ENCODE results near the gene CBR3. TPM values are rescaled to one million over a fixed set of nuclear protein-coding genes. Genes with fewer than 3 reads are reported as not detected.
A peak's percentile ranks its signal among the peaks of the same experiment; 100 is the strongest.
"Not testable (repeated sequence)": the region's sequence is repeated elsewhere in the genome, so short reads cannot be mapped to it uniquely, and the experiment has no call there.

Gene CBR3
- total RNA-seq, 1 donor from 2014 or later, result 1.6 TPM

- peaks cover 13 to 21% (median 13%) of the 10 kb centered on the region in 3 donors for H3K4me1 ChIP-seq (ENCODE audit: control insufficient read depth in 3 of 3, insufficient read depth in 3 of 3, low read length in 3 of 3)
- H3K4me3 ChIP-seq (ENCODE audit: low read length in 3 of 3), result peak overlapping the region in 1 of 3 donors; percentile 30
- H3K36me3 ChIP-seq (ENCODE audit: control insufficient read depth in 3 of 3, insufficient read depth in 3 of 3, low read length in 3 of 3); H3K27ac ChIP-seq (ENCODE audit: low read depth, low read length); H3K9ac ChIP-seq (ENCODE audit: low read depth in 1 of 3, low read length in 3 of 3); H3K9me3 ChIP-seq (ENCODE audit: control insufficient read depth in 3 of 3, low read length in 3 of 3): not testable (repeated sequence)
- peaks cover 10 to 26% (median 20%) of the 10 kb centered on the region in 3 donors for H3K27me3 ChIP-seq (ENCODE audit: control insufficient read depth in 3 of 3, insufficient read depth in 3 of 3, low read length in 3 of 3)
These were observed 4.5 kb upstream of the CBR3 start for GRCh38 chr21:36130414-36130762.

DNA sequence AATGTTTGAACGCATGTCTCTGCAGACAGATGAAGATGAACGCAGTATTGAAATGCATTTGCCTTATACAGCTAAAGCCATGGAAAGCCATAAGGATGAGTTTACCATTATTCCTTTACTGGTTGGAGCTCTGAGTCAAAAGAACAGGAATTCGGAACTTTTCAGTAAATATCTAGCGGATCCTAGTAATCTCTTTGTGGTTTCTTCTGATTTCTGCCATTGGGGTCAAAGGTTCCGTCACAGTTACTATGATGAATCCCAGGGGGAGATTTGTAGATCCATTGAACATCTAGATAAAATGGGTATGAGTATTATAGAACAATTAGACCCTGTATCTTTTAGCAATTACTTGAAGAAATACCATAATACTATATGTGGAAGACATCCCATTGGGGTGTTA, 4.0 kb upstream of the CBR3 start:
- not testable (repeated sequence) for H3K4me3 ChIP-seq (ENCODE audit: low read length in 3 of 3); H3K36me3 ChIP-seq (ENCODE audit: control insufficient read depth in 3 of 3, insufficient read depth in 3 of 3, low read length in 3 of 3); H3K9me3 ChIP-seq (ENCODE audit: control insufficient read depth in 3 of 3, low read length in 3 of 3); H3K27ac ChIP-seq (ENCODE audit: low read depth, low read length); H3K9ac ChIP-seq (ENCODE audit: low read depth in 1 of 3, low read length in 3 of 3)
- H3K4me1 ChIP-seq (ENCODE audit: control insufficient read depth in 3 of 3, insufficient read depth in 3 of 3, low read length in 3 of 3), result peaks cover 9 to 22% (median 14%) of the 10 kb centered on the region in 3 donors
- H3K27me3 ChIP-seq (ENCODE audit: control insufficient read depth in 3 of 3, insufficient read depth in 3 of 3, low read length in 3 of 3), result peaks cover 10 to 30% (median 20%) of the 10 kb centered on the region in 3 donors

DNA sequence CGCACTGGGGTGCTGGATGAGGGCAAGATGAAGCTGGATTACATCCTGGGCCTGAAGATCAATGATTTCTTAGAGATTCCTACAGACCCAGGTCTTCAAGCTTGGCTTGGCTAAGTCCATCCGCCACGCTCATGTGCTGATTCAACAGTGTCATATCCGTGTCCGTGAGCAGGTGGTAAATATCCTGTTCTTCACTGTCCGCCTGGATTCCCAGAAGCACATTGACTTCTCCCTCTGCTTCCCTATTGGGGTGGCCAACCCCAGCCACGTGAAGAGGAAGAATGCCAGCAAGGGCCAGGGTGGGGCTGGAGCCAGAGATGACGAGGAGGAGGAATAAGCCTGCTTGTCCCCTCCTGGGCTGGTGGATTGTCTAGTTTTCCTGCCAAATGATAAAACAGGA, 2.2 kb upstream of the CBR3 start:
- H3K4me1 ChIP-seq (ENCODE audit: control insufficient read depth in 3 of 3, insufficient read depth in 3 of 3, low read length in 3 of 3), result peaks cover 5 to 19% (median 19%) of the 10 kb centered on the region in 3 donors
- no peak overlapping the region for H3K4me3 ChIP-seq (ENCODE audit: low read length in 3 of 3)

GRCh38 chr21:36135391-36136102, 668 bp downstream of the CBR3 start:
- H3K9me3 ChIP-seq (ENCODE audit: control insufficient read depth in 3 of 3, low read length in 3 of 3), result no peaks in the 10 kb centered on the region
- peak overlapping the region; percentile 20 to 83 (median 81) for H3K9ac ChIP-seq (ENCODE audit: low read depth in 1 of 3, low read length in 3 of 3)
- H3K27me3 ChIP-seq (ENCODE audit: control insufficient read depth in 3 of 3, insufficient read depth in 3 of 3, low read length in 3 of 3), result peaks cover 10 to 27% (median 20%) of the 10 kb centered on the region in 3 donors
- no peaks in the 10 kb centered on the region for H3K36me3 ChIP-seq (ENCODE audit: control insufficient read depth in 3 of 3, insufficient read depth in 3 of 3, low read length in 3 of 3)
- peak overlapping the region; percentile 69 for H3K27ac ChIP-seq (ENCODE audit: low read depth, low read length)
- peak overlapping the region; percentile 66 to 88 (median 83) for H3K4me3 ChIP-seq (ENCODE audit: low read length in 3 of 3)
- peaks cover 5 to 19% (median 17%) of the 10 kb centered on the region in 3 donors for H3K4me1 ChIP-seq (ENCODE audit: control insufficient read depth in 3 of 3, insufficient read depth in 3 of 3, low read length in 3 of 3)

More for the DNA sequence above, 2.2 kb upstream of the CBR3 start:
- no peak overlapping the region for H3K27ac ChIP-seq (ENCODE audit: low read depth, low read length)
- no peaks in the 10 kb centered on the region for H3K9me3 ChIP-seq (ENCODE audit: control insufficient read depth in 3 of 3, low read length in 3 of 3)
- H3K27me3 ChIP-seq (ENCODE audit: control insufficient read depth in 3 of 3, insufficient read depth in 3 of 3, low read length in 3 of 3), result peaks cover 10 to 30% (median 20%) of the 10 kb centered on the region in 3 donors
- H3K9ac ChIP-seq (ENCODE audit: low read depth in 1 of 3, low read length in 3 of 3), result no peak overlapping the region
- no peaks in the 10 kb centered on the region for H3K36me3 ChIP-seq (ENCODE audit: control insufficient read depth in 3 of 3, insufficient read depth in 3 of 3, low read length in 3 of 3)

DNA sequence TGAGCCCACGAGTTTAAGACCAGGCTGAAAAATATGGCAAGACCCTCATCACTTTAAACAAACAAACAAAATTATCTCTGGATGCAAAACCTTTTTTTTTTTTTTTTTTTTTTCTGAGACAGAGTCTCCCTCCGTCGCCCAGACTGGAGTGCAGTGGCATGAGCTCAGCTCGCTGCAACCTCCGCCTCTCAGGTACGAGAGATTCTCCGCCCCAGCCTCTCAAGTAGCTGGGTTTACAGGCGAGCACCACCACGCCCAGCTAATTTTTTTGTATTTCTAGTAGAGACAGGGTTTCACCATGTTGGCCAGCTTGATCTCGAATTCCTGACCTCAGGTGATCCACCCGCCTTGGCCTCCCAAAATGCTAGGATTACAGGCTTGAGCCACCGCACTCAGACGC, 4.9 kb downstream of the CBR3 start:
- H3K36me3 ChIP-seq (ENCODE audit: control insufficient read depth in 3 of 3, insufficient read depth in 3 of 3, low read length in 3 of 3); H3K27ac ChIP-seq (ENCODE audit: low read depth, low read length); H3K27me3 ChIP-seq (ENCODE audit: control insufficient read depth in 3 of 3, insufficient read depth in 3 of 3, low read length in 3 of 3); H3K9me3 ChIP-seq (ENCODE audit: control insufficient read depth in 3 of 3, low read length in 3 of 3); H3K4me3 ChIP-seq (ENCODE audit: low read length in 3 of 3); H3K9ac ChIP-seq (ENCODE audit: low read depth in 1 of 3, low read length in 3 of 3): not testable (repeated sequence)
- H3K4me1 ChIP-seq (ENCODE audit: control insufficient read depth in 3 of 3, insufficient read depth in 3 of 3, low read length in 3 of 3), result peaks cover 4 to 16% (median 9%) of the 10 kb centered on the region in 3 donors

DNA sequence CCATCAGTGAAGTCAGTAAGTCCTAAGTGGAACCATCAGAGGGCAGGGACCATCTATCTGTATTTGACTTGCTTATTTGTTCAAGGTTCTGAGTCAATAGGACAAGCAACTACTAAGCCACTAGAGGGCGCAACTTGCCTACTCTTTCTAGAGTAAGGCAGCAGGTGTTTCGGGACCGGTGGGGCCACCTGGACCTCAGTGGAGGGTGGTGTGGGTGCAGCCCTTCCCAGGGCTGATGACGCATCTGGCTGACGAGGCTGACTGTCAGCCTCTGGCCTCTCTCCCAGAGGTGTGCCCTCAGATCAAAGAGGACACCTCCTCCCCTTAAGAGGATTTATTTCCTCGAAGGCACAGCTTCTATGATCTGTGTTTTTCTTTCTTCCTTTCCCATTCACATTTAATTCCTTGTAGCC, 6.6 kb downstream of the CBR3 start:
- Histone ChIP-seq H3K4me3 (ENCODE audit: low read length in 3 of 3) (no peak overlapping the region), H3K4me1 (ENCODE audit: control insufficient read depth in 3 of 3, insufficient read depth in 3 of 3, low read length in 3 of 3) (peaks cover 3 to 4% (median 4%) of the 10 kb centered on the region in 3 donors), H3K27me3 (ENCODE audit: control insufficient read depth in 3 of 3, insufficient read depth in 3 of 3, low read length in 3 of 3) (no peaks in the 10 kb centered on the region), H3K36me3 (ENCODE audit: control insufficient read depth in 3 of 3, insufficient read depth in 3 of 3, low read length in 3 of 3) (peaks cover 0 to 2% (median 0%) of the 10 kb centered on the region in 3 donors), H3K27ac (ENCODE audit: low read depth, low read length) (no peak overlapping the region), H3K9me3 (ENCODE audit: control insufficient read depth in 3 of 3, low read length in 3 of 3) (no peaks in the 10 kb centered on the region), H3K9ac (ENCODE audit: low read depth in 1 of 3, low read length in 3 of 3) (no peak overlapping the region)

GRCh38 chr21:36144233-36144632, 9.4 kb downstream of the CBR3 start:
- H3K9ac ChIP-seq (ENCODE audit: low read depth in 1 of 3, low read length in 3 of 3); H3K27me3 ChIP-seq (ENCODE audit: control insufficient read depth in 3 of 3, insufficient read depth in 3 of 3, low read length in 3 of 3); H3K36me3 ChIP-seq (ENCODE audit: control insufficient read depth in 3 of 3, insufficient read depth in 3 of 3, low read length in 3 of 3); H3K4me1 ChIP-seq (ENCODE audit: control insufficient read depth in 3 of 3, insufficient read depth in 3 of 3, low read length in 3 of 3); H3K9me3 ChIP-seq (ENCODE audit: control insufficient read depth in 3 of 3, low read length in 3 of 3); H3K27ac ChIP-seq (ENCODE audit: low read depth, low read length); H3K4me3 ChIP-seq (ENCODE audit: low read length in 3 of 3): not testable (repeated sequence)

GRCh38 chr21:36145259-36145658, 10.4 kb downstream of the CBR3 start:
- no peaks in the 10 kb centered on the region for H3K9me3 ChIP-seq (ENCODE audit: control insufficient read depth in 3 of 3, low read length in 3 of 3)
- H3K27ac ChIP-seq (ENCODE audit: low read depth, low read length), result no peak overlapping the region
- no peaks in the 10 kb centered on the region for H3K27me3 ChIP-seq (ENCODE audit: control insufficient read depth in 3 of 3, insufficient read depth in 3 of 3, low read length in 3 of 3)
- no peak overlapping the region for H3K9ac ChIP-seq (ENCODE audit: low read depth in 1 of 3, low read length in 3 of 3)
- no peak overlapping the region for H3K4me3 ChIP-seq (ENCODE audit: low read length in 3 of 3)
- peaks cover 7 to 8% (median 8%) of the 10 kb centered on the region in 3 donors for H3K4me1 ChIP-seq (ENCODE audit: control insufficient read depth in 3 of 3, insufficient read depth in 3 of 3, low read length in 3 of 3)
- peaks cover 0 to 2% (median 0%) of the 10 kb centered on the region in 3 donors for H3K36me3 ChIP-seq (ENCODE audit: control insufficient read depth in 3 of 3, insufficient read depth in 3 of 3, low read length in 3 of 3)

DNA sequence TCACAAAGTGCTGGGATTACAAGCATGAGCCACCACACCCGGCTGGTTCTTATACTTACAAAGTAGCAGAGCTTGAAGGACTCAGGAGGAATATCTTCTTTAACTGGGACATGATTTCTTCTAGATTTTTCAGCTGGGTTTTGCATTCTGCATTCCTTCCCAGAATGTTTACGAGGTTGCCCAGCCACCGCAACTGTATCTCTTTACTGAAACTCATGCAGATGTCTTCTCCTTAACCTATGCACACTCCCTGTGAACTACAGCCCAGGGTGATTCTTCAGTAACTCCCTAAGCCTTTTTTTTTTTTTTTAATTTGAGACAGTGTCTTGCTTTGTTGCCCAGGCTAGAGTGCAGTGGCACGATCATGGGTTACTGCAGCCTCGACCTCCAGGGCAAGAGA, 13.0 kb downstream of the CBR3 start:
- Histone ChIP-seq H3K9ac (ENCODE audit: low read depth in 1 of 3, low read length in 3 of 3) (no peak overlapping the region), H3K27me3 (ENCODE audit: control insufficient read depth in 3 of 3, insufficient read depth in 3 of 3, low read length in 3 of 3) (no peaks in the 10 kb centered on the region)

DNA sequence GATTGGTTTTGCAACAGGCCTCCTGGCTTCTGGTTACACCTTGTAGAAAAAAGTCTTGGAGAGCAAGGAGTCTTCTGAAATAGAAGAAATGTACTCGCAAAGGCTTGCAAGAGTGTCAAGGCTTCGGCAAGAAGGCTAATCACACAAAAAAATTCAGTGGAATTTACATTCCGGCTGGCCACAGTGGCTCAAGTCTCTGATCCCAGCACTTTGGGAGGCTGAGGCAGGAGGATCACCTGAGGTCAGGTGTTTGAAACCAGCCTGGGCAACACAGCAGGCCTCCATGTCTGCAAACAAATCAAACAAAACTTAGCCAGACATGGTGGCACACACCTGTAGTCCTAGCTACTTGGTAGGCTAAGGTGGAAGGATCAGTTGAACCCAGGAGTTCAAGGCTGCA, 14.0 kb downstream of the CBR3 start:
- no peak overlapping the region for H3K9ac ChIP-seq (ENCODE audit: low read depth in 1 of 3, low read length in 3 of 3)
- H3K27me3 ChIP-seq (ENCODE audit: control insufficient read depth in 3 of 3, insufficient read depth in 3 of 3, low read length in 3 of 3), result no peaks in the 10 kb centered on the region
- H3K27ac ChIP-seq (ENCODE audit: low read depth, low read length), result no peak overlapping the region
- H3K4me1 ChIP-seq (ENCODE audit: control insufficient read depth in 3 of 3, insufficient read depth in 3 of 3, low read length in 3 of 3), result peaks cover 9 to 11% (median 10%) of the 10 kb centered on the region in 3 donors
- peaks cover 0 to 5% (median 0%) of the 10 kb centered on the region in 3 donors for H3K9me3 ChIP-seq (ENCODE audit: control insufficient read depth in 3 of 3, low read length in 3 of 3)
- H3K4me3 ChIP-seq (ENCODE audit: low read length in 3 of 3), result no peak overlapping the region
- peaks cover 0 to 2% (median 0%) of the 10 kb centered on the region in 3 donors for H3K36me3 ChIP-seq (ENCODE audit: control insufficient read depth in 3 of 3, insufficient read depth in 3 of 3, low read length in 3 of 3)

More for the DNA sequence above, 13.0 kb downstream of the CBR3 start:
- Histone ChIP-seq H3K9me3 (ENCODE audit: control insufficient read depth in 3 of 3, low read length in 3 of 3) (peaks cover 0 to 5% (median 0%) of the 10 kb centered on the region in 3 donors), H3K4me1 (ENCODE audit: control insufficient read depth in 3 of 3, insufficient read depth in 3 of 3, low read length in 3 of 3) (peaks cover 9 to 11% (median 10%) of the 10 kb centered on the region in 3 donors), H3K4me3 (ENCODE audit: low read length in 3 of 3) (no peak overlapping the region), H3K27ac (ENCODE audit: low read depth, low read length) (no peak overlapping the region), H3K36me3 (ENCODE audit: control insufficient read depth in 3 of 3, insufficient read depth in 3 of 3, low read length in 3 of 3) (peaks cover 0 to 2% (median 0%) of the 10 kb centered on the region in 3 donors)
